ENCODE results near the gene DAND5. TPM values are rescaled to one million over a fixed set of nuclear protein-coding genes. Genes with fewer than 3 reads are reported as not detected.

The DAND5 gene, protein sequence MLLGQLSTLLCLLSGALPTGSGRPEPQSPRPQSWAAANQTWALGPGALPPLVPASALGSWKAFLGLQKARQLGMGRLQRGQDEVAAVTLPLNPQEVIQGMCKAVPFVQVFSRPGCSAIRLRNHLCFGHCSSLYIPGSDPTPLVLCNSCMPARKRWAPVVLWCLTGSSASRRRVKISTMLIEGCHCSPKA
- total RNA-seq (2022) (0.21 and 0.47 TPM in 2 replicates), Bru-seq, nascent RNA (percentile 27 among the genes with signal in this experiment), BruChase-seq, experiment 1, labeled RNA remaining after a 6-hour chase (percentile 27 among the genes with signal in this experiment), BruChase-seq, experiment 2, labeled RNA remaining after a 2-hour chase (percentile 25 among the genes with signal in this experiment)
- long read RNA-seq, partial matches to known transcripts, result 0 of 1 reads
- long read RNA-seq, other reads (novel, unspliced or antisense), result 1 of 1 reads

DNA sequence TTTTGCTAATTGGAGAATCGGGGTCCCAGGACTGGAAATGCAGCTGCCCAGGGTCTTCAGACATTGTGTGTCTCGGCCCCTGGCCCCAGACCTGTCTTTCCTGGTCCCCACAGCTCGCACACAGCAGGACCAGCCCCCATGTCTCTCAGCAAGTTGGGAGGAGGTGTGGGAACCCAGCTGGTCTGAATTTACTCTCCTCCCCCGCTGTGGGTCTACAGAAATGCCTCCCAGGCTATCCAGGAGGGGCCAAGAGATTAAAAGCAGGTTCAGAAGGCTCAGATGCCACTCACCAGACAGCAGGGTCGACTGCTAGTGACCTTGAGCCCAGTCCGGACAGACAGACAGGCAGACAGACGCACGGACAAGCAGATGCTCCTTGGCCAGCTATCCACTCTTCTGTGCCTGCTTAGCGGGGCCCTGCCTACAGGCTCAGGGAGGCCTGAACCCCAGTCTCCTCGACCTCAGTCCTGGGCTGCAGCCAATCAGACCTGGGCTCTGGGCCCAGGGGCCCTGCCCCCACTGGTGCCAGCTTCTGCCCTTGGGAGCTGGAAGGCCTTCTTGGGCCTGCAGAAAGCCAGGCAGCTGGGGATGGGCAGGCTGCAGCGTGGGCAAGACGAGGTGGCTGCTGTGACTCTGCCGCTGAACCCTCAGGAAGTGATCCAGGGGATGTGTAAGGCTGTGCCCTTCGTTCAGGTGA lies at the start of gene DAND5:
Gene DAND5, plus strand, starts transcription at position 285 of the 697 bp plus-strand sequence. Its CDS starts 85 bp downstream, at position 370.
- CTCF ChIA-PET, result no interaction called here
- Mint-ChIP-seq H3K36me3 (ENCODE audit: insufficient read depth, unreplicated experiment) (peaks cover 5% of the 10 kb centered on the region), H3K4me3 (ENCODE audit: low read depth, unreplicated experiment) (no peak within 1 kb of the TSS), H3K9me3 (ENCODE audit: low read depth, unreplicated experiment) (no peaks in the 10 kb centered on the region), H3K4me1 (ENCODE audit: low read depth, unreplicated experiment) (peaks cover 9% of the 10 kb centered on the region), H3K27ac (ENCODE audit: unreplicated experiment) (no peak within 1 kb of the TSS), H3K27me3 (ENCODE audit: unreplicated experiment) (no peaks in the 10 kb centered on the region)
- TF ChIP-seq CTCF (IDR thresholded peaks at IDR 0.05; ENCODE audit: unreplicated experiment), result no peak
- no TSS peak for BruUV-seq (replicated peaks)
- intact Hi-C loops (cut with micrococcal nuclease; ENCODE audit: unreplicated experiment), result no loop called here
- DNase-seq, result no peak

DNA sequence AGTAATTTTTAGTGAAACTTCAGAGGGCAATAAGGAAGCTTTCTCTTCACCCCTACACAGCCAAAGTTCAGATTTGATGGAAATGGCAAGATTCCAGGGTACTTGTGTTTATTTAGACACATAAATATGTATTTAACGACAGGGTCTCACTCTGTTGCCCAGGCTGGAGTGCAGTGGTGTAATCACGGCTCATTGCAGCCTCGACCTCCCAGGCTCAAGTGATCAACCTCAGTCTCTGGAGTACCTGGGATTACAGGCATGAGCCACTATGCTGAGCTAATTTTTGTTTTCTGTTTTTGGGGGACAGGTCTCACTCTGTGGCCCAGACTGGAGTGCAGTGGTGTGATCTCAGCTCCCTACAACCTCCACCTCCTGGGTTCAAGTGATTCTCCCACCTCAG lies 48.3 kb upstream of the DAND5 start:
- H3K36me3 Mint-ChIP-seq (ENCODE audit: insufficient read depth, unreplicated experiment), result peaks cover 69% of the 10 kb centered on the region
- no TSS peak for BruUV-seq (replicated peaks)

DNA sequence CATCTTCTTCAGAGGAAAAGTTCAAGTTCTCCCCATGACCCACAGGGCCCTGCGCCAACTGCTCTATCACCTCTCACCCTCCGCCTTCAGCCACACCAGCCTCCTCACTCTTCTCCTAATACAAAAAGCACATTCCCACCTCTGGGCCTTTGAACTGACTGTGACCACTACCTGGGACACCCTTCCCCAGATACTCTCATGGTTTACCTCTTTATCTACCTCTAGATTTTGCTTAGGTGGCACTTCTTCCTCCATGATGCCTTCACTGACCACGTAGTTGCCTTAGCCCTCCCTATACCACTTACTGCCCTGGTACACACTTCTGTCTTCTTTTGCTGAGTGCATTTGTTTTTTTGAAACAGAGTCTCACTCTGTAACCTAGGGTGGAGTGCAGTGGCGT lies 46.4 kb upstream of the DAND5 start:
- no TSS peak for BruUV-seq (replicated peaks)
- no peak overlapping the region for H3K27ac Mint-ChIP-seq (ENCODE audit: unreplicated experiment)
- intact Hi-C loops (cut with micrococcal nuclease; ENCODE audit: unreplicated experiment), result no loop called here
- CTCF ChIA-PET, result no interaction called here
- H3K4me1 Mint-ChIP-seq (ENCODE audit: low read depth, unreplicated experiment), result no peaks in the 10 kb centered on the region
- no peak overlapping the region for H3K4me3 Mint-ChIP-seq (ENCODE audit: low read depth, unreplicated experiment)
- H3K36me3 Mint-ChIP-seq (ENCODE audit: insufficient read depth, unreplicated experiment), result peaks cover 76% of the 10 kb centered on the region
- no peak for DNase-seq
- H3K9me3 Mint-ChIP-seq (ENCODE audit: low read depth, unreplicated experiment), result no peaks in the 10 kb centered on the region
- H3K27me3 Mint-ChIP-seq (ENCODE audit: unreplicated experiment), result no peaks in the 10 kb centered on the region
- no peak for TF ChIP-seq CTCF (IDR thresholded peaks at IDR 0.05; ENCODE audit: unreplicated experiment)

More for the DNA sequence above, 48.3 kb upstream of the DAND5 start:
- no peak for TF ChIP-seq CTCF (IDR thresholded peaks at IDR 0.05; ENCODE audit: unreplicated experiment)
- DNase-seq, result no peak
- H3K4me1 Mint-ChIP-seq (ENCODE audit: low read depth, unreplicated experiment), result no peaks in the 10 kb centered on the region
- no peaks in the 10 kb centered on the region for H3K27me3 Mint-ChIP-seq (ENCODE audit: unreplicated experiment)
- H3K27ac Mint-ChIP-seq (ENCODE audit: unreplicated experiment), result no peak overlapping the region
- H3K4me3 Mint-ChIP-seq (ENCODE audit: low read depth, unreplicated experiment), result no peak overlapping the region
- no peaks in the 10 kb centered on the region for H3K9me3 Mint-ChIP-seq (ENCODE audit: low read depth, unreplicated experiment)
- CTCF ChIA-PET, result no interaction called here
- intact Hi-C loops (cut with micrococcal nuclease; ENCODE audit: unreplicated experiment), result no loop called here

DNA sequence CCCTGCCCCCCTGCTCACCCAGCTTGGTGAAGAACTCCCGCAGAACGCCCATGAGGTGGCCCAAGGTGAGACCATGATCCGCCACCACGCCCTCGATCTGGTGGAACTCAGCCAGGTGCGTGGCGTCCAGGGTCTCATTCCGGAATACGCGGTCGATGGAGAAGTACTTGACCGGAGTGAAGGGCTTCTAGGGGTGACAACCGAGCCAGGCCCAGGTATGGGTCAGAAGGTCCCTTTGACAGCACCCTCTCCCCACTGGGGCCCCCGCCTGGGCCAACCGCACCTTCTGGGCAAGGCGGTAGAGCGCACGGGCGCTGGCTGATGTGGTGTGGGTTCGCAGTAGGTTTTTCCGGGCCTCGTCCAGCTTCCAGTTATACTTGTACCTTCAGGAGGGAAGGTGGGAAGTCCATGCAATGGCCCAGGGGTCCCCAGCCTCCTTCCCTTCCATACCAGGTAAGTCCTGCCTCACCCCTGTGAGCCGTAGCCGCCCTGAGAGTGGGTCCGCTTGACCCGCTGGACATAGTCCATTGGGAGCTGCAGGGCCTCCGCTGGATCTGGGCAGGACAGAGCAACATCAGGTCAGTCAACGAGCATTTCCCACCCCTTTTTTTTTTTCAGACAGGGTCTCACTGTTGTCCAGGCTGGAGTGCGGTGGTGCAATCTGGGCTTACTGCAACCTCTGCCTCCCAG lies 44.6 kb upstream of the DAND5 start:
- CTCF ChIA-PET, result no interaction called here
- intact Hi-C loops (cut with micrococcal nuclease; ENCODE audit: unreplicated experiment), result no loop called here
- H3K4me1 Mint-ChIP-seq (ENCODE audit: low read depth, unreplicated experiment), result no peaks in the 10 kb centered on the region
- H3K9me3 Mint-ChIP-seq (ENCODE audit: low read depth, unreplicated experiment), result no peaks in the 10 kb centered on the region
- no peak for DNase-seq
- peaks cover 77% of the 10 kb centered on the region for H3K36me3 Mint-ChIP-seq (ENCODE audit: insufficient read depth, unreplicated experiment)
- no peak overlapping the region for H3K27ac Mint-ChIP-seq (ENCODE audit: unreplicated experiment)
- BruUV-seq (replicated peaks), result no TSS peak
- no peak overlapping the region for H3K4me3 Mint-ChIP-seq (ENCODE audit: low read depth, unreplicated experiment)
- H3K27me3 Mint-ChIP-seq (ENCODE audit: unreplicated experiment), result no peaks in the 10 kb centered on the region
- no peak for TF ChIP-seq CTCF (IDR thresholded peaks at IDR 0.05; ENCODE audit: unreplicated experiment)

Measured in Calu3 (cell line).